Sigmoid colon (tissue), 4 donors: Measurements from ENCODE around the gene OVCA2.

Experiments
- EP300 ChIP-seq, 4 donors: sonication (generic); formaldehyde crosslinking; IDR thresholded peaks; one replicate each; pipeline ENCODE4 v1.6.1; 2017; ENCODE audit warnings: antibody characterized with exemption in 4 of 4
- POLR2A ChIP-seq, 2 donors: fragments of 450-650 bp; IDR thresholded peaks; one replicate each; pipeline ENCODE4 v1.6.1; 2016; ENCODE audit warnings: antibody characterized with exemption in 2 of 2, mild to moderate bottlenecking in 2 of 2, moderate library complexity in 2 of 2
- POLR2AphosphoS5 ChIP-seq, 4 donors: sonication (generic); formaldehyde crosslinking; IDR thresholded peaks; one replicate each; pipeline ENCODE4 v1.6.1; 2017; ENCODE audit warnings: antibody characterized with exemption in 4 of 4
- TF ChIP-seq, protein P1 (sequence below), 4 experiments: fragments of 450-650 bp in 3 of 4; fragments of 200-600 bp in 1 of 4; IDR thresholded peaks; one replicate each; pipeline ENCODE4 v1.5.1; 2016 to 2019; ENCODE audit warnings: antibody characterized with exemption in 4 of 4, mild to moderate bottlenecking in 3 of 4, moderate library complexity in 2 of 4

DNA sequence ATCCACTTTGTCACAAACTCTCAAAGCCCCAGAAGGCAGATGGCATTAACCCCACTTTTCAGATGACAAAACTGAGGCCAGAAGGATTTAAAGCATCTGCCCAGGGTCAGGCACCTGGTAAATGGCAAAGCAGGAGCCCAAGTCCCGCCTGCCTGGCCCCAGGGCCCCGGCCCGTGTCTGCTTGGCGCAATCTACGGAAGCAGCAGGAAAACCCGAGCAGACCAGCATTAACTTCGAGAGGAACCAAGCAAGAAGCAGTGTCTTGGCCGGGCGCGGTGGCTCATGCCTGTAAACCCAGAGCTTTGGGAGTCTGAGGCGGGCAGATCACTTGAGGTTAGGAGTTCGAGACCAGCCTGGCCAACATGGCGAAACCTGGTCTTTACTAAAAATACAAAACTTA, 38.3 kb upstream of the OVCA2 start:
- TF ChIP-seq, protein P1, sequence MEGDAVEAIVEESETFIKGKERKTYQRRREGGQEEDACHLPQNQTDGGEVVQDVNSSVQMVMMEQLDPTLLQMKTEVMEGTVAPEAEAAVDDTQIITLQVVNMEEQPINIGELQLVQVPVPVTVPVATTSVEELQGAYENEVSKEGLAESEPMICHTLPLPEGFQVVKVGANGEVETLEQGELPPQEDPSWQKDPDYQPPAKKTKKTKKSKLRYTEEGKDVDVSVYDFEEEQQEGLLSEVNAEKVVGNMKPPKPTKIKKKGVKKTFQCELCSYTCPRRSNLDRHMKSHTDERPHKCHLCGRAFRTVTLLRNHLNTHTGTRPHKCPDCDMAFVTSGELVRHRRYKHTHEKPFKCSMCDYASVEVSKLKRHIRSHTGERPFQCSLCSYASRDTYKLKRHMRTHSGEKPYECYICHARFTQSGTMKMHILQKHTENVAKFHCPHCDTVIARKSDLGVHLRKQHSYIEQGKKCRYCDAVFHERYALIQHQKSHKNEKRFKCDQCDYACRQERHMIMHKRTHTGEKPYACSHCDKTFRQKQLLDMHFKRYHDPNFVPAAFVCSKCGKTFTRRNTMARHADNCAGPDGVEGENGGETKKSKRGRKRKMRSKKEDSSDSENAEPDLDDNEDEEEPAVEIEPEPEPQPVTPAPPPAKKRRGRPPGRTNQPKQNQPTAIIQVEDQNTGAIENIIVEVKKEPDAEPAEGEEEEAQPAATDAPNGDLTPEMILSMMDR (IDR thresholded peaks at IDR 0.05), result no peak
- no peak for TF ChIP-seq POLR2A (IDR thresholded peaks at IDR 0.05)
- no peak for TF ChIP-seq EP300 (IDR thresholded peaks at IDR 0.05)
- TF ChIP-seq POLR2AphosphoS5 (IDR thresholded peaks at IDR 0.05), result no peak
